ENCODE results near the gene MS4A18.

The MS4A18 gene

GRCh38 chr11:60775420-60775961 is 51.0 kb downstream of the MS4A18 start:
- Histone ChIP-seq H3K9ac (ENCODE audit: low read depth, low read length) (no peak overlapping the region), H3K9me3 (ENCODE audit: insufficient read depth, low read length, severe bottlenecking) (no peaks in the 10 kb centered on the region), H3K27me3 (ENCODE audit: insufficient read depth, low read length, poor library complexity) (no peaks in the 10 kb centered on the region), H3K4me2 (ENCODE audit: insufficient read depth, low read length) (no peak overlapping the region), H3K27ac (ENCODE audit: low read length) (no peak overlapping the region), H4K20me1 (ENCODE audit: insufficient read depth, low read length) (no peaks in the 10 kb centered on the region), H3K4me1 (ENCODE audit: insufficient read depth, low read length) (peaks cover 11% of the 10 kb centered on the region), H2AFZ (ENCODE audit: low read depth, low read length) (peak overlapping the region; percentile 40; the same call in 1 of the 2 replicates), H3K4me3 (ENCODE audit: low read depth in 1 of 2, low read length in 2 of 2) (no peak overlapping the region), H3K79me2 (ENCODE audit: insufficient read depth, low read length) (no peaks in the 10 kb centered on the region), H3K36me3 (ENCODE audit: insufficient read depth, low read length) (no peaks in the 10 kb centered on the region)
- ATAC-seq (ENCODE audit: insufficient read depth, low read depth): peak; percentile 99
- peak; percentile 89 for DNase-seq
- TF ChIP-seq EZH2 (IDR thresholded peaks at IDR 0.05; ENCODE audit: borderline replicate concordance, low read depth, low read length, severe bottlenecking) (no peak), CTCF (IDR thresholded peaks at IDR 0.05; ENCODE audit: borderline replicate concordance, extremely low read depth, low read length, poor library complexity, severe bottlenecking) (peak; percentile 89)

GRCh38 chr11:60776167-60776566 is 51.6 kb downstream of the MS4A18 start:
- Histone ChIP-seq H3K4me2 (ENCODE audit: insufficient read depth, low read length) (no peak overlapping the region), H2AFZ (ENCODE audit: low read depth, low read length) (no peak overlapping the region), H3K9me3 (ENCODE audit: insufficient read depth, low read length, severe bottlenecking) (no peaks in the 10 kb centered on the region), H3K4me3 (ENCODE audit: low read depth in 1 of 2, low read length in 2 of 2) (no peak overlapping the region), H3K27me3 (ENCODE audit: insufficient read depth, low read length, poor library complexity) (no peaks in the 10 kb centered on the region), H3K9ac (ENCODE audit: low read depth, low read length) (no peak overlapping the region), H3K36me3 (ENCODE audit: insufficient read depth, low read length) (no peaks in the 10 kb centered on the region), H3K27ac (ENCODE audit: low read length) (no peak overlapping the region), H4K20me1 (ENCODE audit: insufficient read depth, low read length) (no peaks in the 10 kb centered on the region), H3K4me1 (ENCODE audit: insufficient read depth, low read length) (peaks cover 11% of the 10 kb centered on the region), H3K79me2 (ENCODE audit: insufficient read depth, low read length) (no peaks in the 10 kb centered on the region)
- no peak for TF ChIP-seq CTCF (IDR thresholded peaks at IDR 0.05; ENCODE audit: borderline replicate concordance, extremely low read depth, low read length, poor library complexity, severe bottlenecking)
- no peak for TF ChIP-seq EZH2 (IDR thresholded peaks at IDR 0.05; ENCODE audit: borderline replicate concordance, low read depth, low read length, severe bottlenecking)
- no peak for DNase-seq
- ATAC-seq (ENCODE audit: insufficient read depth, low read depth): no peak

GRCh38 chr11:60777106-60777505 is 52.6 kb downstream of the MS4A18 start:
- H3K4me1 ChIP-seq (ENCODE audit: insufficient read depth, low read length): peaks cover 11% of the 10 kb centered on the region
- no peaks in the 10 kb centered on the region for H4K20me1 ChIP-seq (ENCODE audit: insufficient read depth, low read length)
- no peaks in the 10 kb centered on the region for H3K27me3 ChIP-seq (ENCODE audit: insufficient read depth, low read length, poor library complexity)
- H3K9ac ChIP-seq (ENCODE audit: low read depth, low read length): no peak overlapping the region
- no peak overlapping the region for H3K4me3 ChIP-seq (ENCODE audit: low read depth in 1 of 2, low read length in 2 of 2)
- no peaks in the 10 kb centered on the region for H3K79me2 ChIP-seq (ENCODE audit: insufficient read depth, low read length)
- no peak overlapping the region for H3K4me2 ChIP-seq (ENCODE audit: insufficient read depth, low read length)
- H3K36me3 ChIP-seq (ENCODE audit: insufficient read depth, low read length): no peaks in the 10 kb centered on the region
- H2AFZ ChIP-seq (ENCODE audit: low read depth, low read length): no peak overlapping the region
- TF ChIP-seq CTCF (IDR thresholded peaks at IDR 0.05; ENCODE audit: borderline replicate concordance, extremely low read depth, low read length, poor library complexity, severe bottlenecking) (no peak), EZH2 (IDR thresholded peaks at IDR 0.05; ENCODE audit: borderline replicate concordance, low read depth, low read length, severe bottlenecking) (no peak)
- no peak overlapping the region for H3K27ac ChIP-seq (ENCODE audit: low read length)
- no peak for DNase-seq
- no peak for ATAC-seq (ENCODE audit: insufficient read depth, low read depth)
- H3K9me3 ChIP-seq (ENCODE audit: insufficient read depth, low read length, severe bottlenecking): no peaks in the 10 kb centered on the region
